ENCODE measurements around the gene SFTPA2.
"Not testable (repeated sequence)": the region's sequence is repeated elsewhere in the genome, so short reads cannot be mapped to it uniquely, and the experiment has no call there.

Gene SFTPA2

GRCh38 chr10:79511891-79512583 lies 48.2 kb downstream of the SFTPA2 start, which contains the start of gene EIF5AL1:
Gene EIF5AL1 (plus strand): TSS chr10:79512533. CDS start chr10:79512650, 117 bp downstream.
- not testable (repeated sequence) for DNase-seq (ENCODE audit: low read depth)

- DNase-seq (ENCODE audit: low read depth), result not testable (repeated sequence)
Measured at GRCh38 chr10:79509934-79510508, 50.2 kb downstream of the SFTPA2 start.

GRCh38 chr10:79509306-79509933 lies 50.8 kb downstream of the SFTPA2 start:
- DNase-seq (ENCODE audit: low read depth), result not testable (repeated sequence)

DNA sequence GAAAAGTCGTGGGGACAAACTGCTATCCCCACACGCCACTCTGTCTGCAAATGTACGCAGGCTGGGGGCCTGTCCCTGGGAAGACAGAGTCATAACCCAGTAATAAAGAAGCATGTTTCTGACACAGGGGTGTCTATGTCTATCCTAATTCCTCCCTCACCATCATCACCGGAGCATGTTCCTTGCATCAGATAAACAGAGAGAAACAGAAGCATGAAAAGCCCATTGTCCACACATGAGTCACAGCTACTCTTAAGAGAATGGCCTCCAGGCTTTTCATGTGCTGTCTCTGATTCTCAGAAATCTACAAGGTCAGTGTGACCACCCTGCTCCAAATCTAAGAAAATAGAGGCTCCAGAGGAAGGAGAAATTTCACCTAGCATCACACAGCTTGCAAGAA lies 52.0 kb downstream of the SFTPA2 start:
- DNase-seq (ENCODE audit: low read depth), result not testable (repeated sequence)

DNA sequence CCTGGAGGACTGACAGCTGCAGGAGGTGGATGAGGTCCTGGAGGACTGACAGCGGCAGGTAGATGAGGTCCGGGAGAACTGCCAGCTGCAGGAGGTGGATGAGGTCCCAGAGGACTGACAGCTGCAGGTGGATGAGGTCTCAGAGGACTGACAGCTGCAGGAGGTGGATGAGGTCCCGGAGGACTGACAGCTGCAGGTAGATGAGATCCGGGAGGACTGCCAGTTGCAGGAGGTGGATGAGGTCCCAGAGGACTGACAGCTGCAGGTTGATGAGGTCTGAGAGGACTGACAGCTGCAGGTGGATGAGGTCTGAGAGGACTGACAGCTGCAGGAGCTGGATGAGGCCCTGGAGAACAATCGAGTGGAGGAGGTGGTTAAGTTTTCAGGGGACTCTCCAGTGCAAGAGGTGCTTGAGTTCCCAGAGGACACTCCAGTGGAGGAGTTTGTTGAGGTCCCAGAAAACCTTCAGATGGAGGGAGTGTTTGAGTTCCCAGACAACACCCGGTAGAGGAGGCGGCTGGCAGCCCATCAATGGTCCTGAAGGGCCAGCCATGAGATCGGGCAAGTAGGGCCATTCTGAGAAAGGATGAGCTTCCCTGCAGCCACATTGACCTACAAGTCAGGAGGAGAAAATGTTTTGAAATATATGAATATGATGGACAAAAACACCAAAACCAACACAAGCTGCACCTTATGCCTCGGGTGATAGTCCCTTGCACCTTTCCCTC lies 52.6 kb downstream of the SFTPA2 start:
- DNase-seq (ENCODE audit: low read depth), result no peak

Measured in stimulated activated CD8-positive, alpha-beta memory T cell treated with anti-CD3 and anti-CD28 coated beads, Interleukin-12 subunit alpha, Interleukin-12 subunit beta, amount 100 ng/mL, for 4 hours (primary cell).